Spleen (tissue), 7 donors: ENCODE data around the gene LRRK1.

Experiments used
- POLR2A ChIP-seq, 3 donors: fragments of 450-650 bp; IDR thresholded peaks; one replicate each; pipeline ENCODE4 v1.5.1; 2017; ENCODE audit warnings: antibody characterized with exemption in 3 of 3, mild to moderate bottlenecking in 1 of 3
- TF ChIP-seq, protein P1 (sequence below), 11 experiments: fragments of 200-600 bp in 7 of 11; fragments of 450-650 bp in 4 of 11; sonication (generic) in 4 of 11; IDR thresholded peaks in 8 of 11; conservative IDR thresholded peaks in 3 of 11; 1 replicate in 7 of 11; 2 replicates in 4 of 11; pipeline versions ENCODE4 v1.4.0 to v1.8.0; 2016 to 2021; ENCODE audit warnings: antibody characterized with exemption in 11 of 11, inconsistent platforms in 4 of 11, mild to moderate bottlenecking in 1 of 11
- donor health status: DM: no; HTN: no; CAD: no; lungs with moderate emphysema.
- donor health status: DM: no; HTN: no; CAD: no.
- donor health status: DM: no; HTN: no; CAD: no.

DNA sequence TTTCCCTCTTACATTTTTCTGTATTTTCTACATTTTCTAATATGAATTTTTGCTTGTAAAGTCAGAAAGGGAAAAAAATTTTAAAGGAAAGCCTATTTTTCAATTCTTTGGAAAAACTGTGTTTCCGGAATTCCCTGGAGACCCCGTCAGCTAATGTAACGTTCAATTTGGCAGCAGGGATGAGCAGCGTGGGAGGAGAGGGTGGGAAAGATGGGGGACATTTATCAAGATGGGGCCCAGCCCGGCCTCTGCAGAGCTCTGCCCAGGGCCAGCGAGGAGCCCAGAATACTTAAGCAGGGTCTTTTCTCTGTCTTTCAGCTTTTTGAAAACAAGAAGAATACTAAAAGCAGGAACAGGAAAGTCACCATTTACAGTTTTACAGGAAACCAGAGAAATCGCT is 129.0 kb downstream of the LRRK1 start:
- TF ChIP-seq, protein P1, sequence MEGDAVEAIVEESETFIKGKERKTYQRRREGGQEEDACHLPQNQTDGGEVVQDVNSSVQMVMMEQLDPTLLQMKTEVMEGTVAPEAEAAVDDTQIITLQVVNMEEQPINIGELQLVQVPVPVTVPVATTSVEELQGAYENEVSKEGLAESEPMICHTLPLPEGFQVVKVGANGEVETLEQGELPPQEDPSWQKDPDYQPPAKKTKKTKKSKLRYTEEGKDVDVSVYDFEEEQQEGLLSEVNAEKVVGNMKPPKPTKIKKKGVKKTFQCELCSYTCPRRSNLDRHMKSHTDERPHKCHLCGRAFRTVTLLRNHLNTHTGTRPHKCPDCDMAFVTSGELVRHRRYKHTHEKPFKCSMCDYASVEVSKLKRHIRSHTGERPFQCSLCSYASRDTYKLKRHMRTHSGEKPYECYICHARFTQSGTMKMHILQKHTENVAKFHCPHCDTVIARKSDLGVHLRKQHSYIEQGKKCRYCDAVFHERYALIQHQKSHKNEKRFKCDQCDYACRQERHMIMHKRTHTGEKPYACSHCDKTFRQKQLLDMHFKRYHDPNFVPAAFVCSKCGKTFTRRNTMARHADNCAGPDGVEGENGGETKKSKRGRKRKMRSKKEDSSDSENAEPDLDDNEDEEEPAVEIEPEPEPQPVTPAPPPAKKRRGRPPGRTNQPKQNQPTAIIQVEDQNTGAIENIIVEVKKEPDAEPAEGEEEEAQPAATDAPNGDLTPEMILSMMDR (IDR thresholded peaks at IDR 0.05 in 8 of 11, conservative IDR thresholded peaks at IDR 0.05 in 3 of 11) = no peak
- no peak for TF ChIP-seq POLR2A (IDR thresholded peaks at IDR 0.05)
